Neural cell (in vitro differentiated cells): ENCODE results near the gene IQCH. TPM values are rescaled to one million over a fixed set of nuclear protein-coding genes. Genes with fewer than 3 reads are reported as not detected.

Source experiments
- H2AFZ ChIP-seq: fragments of 200-600, 300-800 bp; sonication (generic), shearing (Covaris generic); 2 replicates; pipeline ENCODE4 v1.6.0; 2014; ENCODE audit warnings: low read depth, mild to moderate bottlenecking, antibody characterized with exemption, low read length, moderate library complexity
- H3F3A ChIP-seq: fragments of 200-600 bp; shearing (Covaris generic); 2 replicates; pipeline ENCODE4 v1.6.1; 2016; ENCODE audit warnings: mild to moderate bottlenecking, moderate library complexity, mixed read lengths, antibody characterized with exemption, low read length; ENCODE audit not compliant: insufficient read depth, poor library complexity, severe bottlenecking
- H3K27ac ChIP-seq: fragments of 200-600, 300-800 bp; sonication (generic), shearing (Covaris generic); 2 replicates; pipeline ENCODE4 v1.5.1; 2014; ENCODE audit warnings: mild to moderate bottlenecking, low read length, moderate library complexity
- H3K27me3 ChIP-seq: fragments of 300-800, 200-600 bp; sonication (generic), shearing (Covaris generic); 2 replicates; pipeline ENCODE4 v1.6.0; 2014; ENCODE audit warnings: mild to moderate bottlenecking, low read depth, low read length, moderate library complexity; ENCODE audit not compliant: insufficient read depth
- H3K36me3 ChIP-seq: fragments of 300-800, 200-600 bp; sonication (generic), shearing (Covaris generic); 2 replicates; pipeline ENCODE4 v1.5.1; 2014; ENCODE audit warnings: mild to moderate bottlenecking, antibody characterized with exemption, low read length, moderate library complexity; ENCODE audit not compliant: insufficient read depth
- H3K4me2 ChIP-seq: fragments of 300-800, 200-600 bp; sonication (generic), shearing (Covaris generic); 2 replicates; pipeline ENCODE4 v1.6.0; 2014; ENCODE audit warnings: mild to moderate bottlenecking, low read length
- H3K4me3 ChIP-seq: fragments of 300-800, 200-600 bp; sonication (generic), shearing (Covaris generic); 2 replicates; pipeline ENCODE4 v1.5.1; 2014; ENCODE audit warnings: mild to moderate bottlenecking, low read length, moderate library complexity
- H3K79me2 ChIP-seq: fragments of 200-600 bp; shearing (Covaris generic); replicated peaks from 2 replicates; pipeline ENCODE4 v1.6.0; 2014; ENCODE audit warnings: mild to moderate bottlenecking, low read length, moderate library complexity; ENCODE audit not compliant: insufficient read depth
- H3K9ac ChIP-seq: fragments of 300-800, 200-600 bp; sonication (generic), shearing (Covaris generic); 2 replicates; pipeline ENCODE4 v1.6.1; 2016; ENCODE audit warnings: mild to moderate bottlenecking, low read length, mixed read lengths
- H3K9me2 ChIP-seq: fragments of 200-600 bp; shearing (Covaris generic); 2 replicates; pipeline ENCODE4 v1.6.1; 2016; ENCODE audit warnings: mild to moderate bottlenecking, low read length, mixed read lengths; ENCODE audit not compliant: insufficient read depth
- H3K9me3 ChIP-seq: fragments of 200-600, 300-800 bp; sonication (generic), shearing (Covaris generic); 2 replicates; pipeline ENCODE4 v1.6.1; 2016; ENCODE audit warnings: mild to moderate bottlenecking, mixed run types, low read length, moderate library complexity, mixed read lengths
- H4K20me1 ChIP-seq: fragments of 200-600 bp; shearing (Covaris generic); 2 replicates; pipeline ENCODE4 v1.6.1; 2016; ENCODE audit warnings: mild to moderate bottlenecking, mixed run types; ENCODE audit not compliant: insufficient read depth
- EP300 ChIP-seq: fragments of 450-650 bp; conservative IDR thresholded peaks from 2 replicates; pipeline ENCODE4 v1.6.1; 2014; ENCODE audit warnings: antibody characterized with exemption, mild to moderate bottlenecking, moderate library complexity; ENCODE audit not compliant: poor library complexity, severe bottlenecking
- EZH2 ChIP-seq: fragments of 200-600, 300-800 bp; shearing (Covaris generic), sonication (generic); IDR thresholded peaks from 2 replicates; pipeline ENCODE4 v1.6.1; 2014; ENCODE audit warnings: antibody characterized with exemption, low read length, borderline replicate concordance, mild to moderate bottlenecking; ENCODE audit not compliant: insufficient read depth, poor library complexity, severe bottlenecking
- MXI1 ChIP-seq: fragments of 450-650 bp; conservative IDR thresholded peaks from 2 replicates; pipeline ENCODE4 v1.6.1; 2014; ENCODE audit warnings: antibody characterized with exemption, mild to moderate bottlenecking; ENCODE audit not compliant: poor library complexity, severe bottlenecking
- POLR2AphosphoS5 ChIP-seq: IDR thresholded peaks from 2 replicates; pipeline ENCODE4 v1.6.1; 2012
- RAD21 ChIP-seq: fragments of 450-650 bp; conservative IDR thresholded peaks from 2 replicates; pipeline ENCODE4 v1.6.1; 2014; ENCODE audit warnings: antibody characterized with exemption, mild to moderate bottlenecking, moderate library complexity
- REST ChIP-seq: IDR thresholded peaks from 2 replicates; pipeline ENCODE4 v1.6.1; 2012; ENCODE audit warnings: borderline replicate concordance
- SMC3 ChIP-seq: fragments of 450-650 bp; conservative IDR thresholded peaks from 2 replicates; pipeline ENCODE4 v1.6.1; 2014; ENCODE audit warnings: antibody characterized with exemption, mild to moderate bottlenecking, moderate library complexity; ENCODE audit not compliant: poor library complexity
- TAF1 ChIP-seq: IDR thresholded peaks from 2 replicates; pipeline ENCODE4 v1.6.1; 2012; ENCODE audit warnings: low read depth
- polyA plus RNA-seq: library from polyadenylated mRNA; depleted of rRNA; stranded (reverse); fragments of >200 nt; gene quantifications from 2 replicates; pipeline ENCODE4 v1.2.3, GENCODE V29; 2014
- TF ChIP-seq, protein P1 (sequence below): fragments of 450-650 bp; IDR thresholded peaks from 2 replicates; pipeline ENCODE4 v1.5.1; 2014; ENCODE audit warnings: antibody characterized with exemption, mild to moderate bottlenecking, moderate library complexity; ENCODE audit not compliant: poor library complexity, severe bottlenecking

Gene IQCH
- polyA plus RNA-seq, 1 donor from 2014 or later: 2.8 TPM

GRCh38 chr15:67381416-67382045, 126.9 kb downstream of the IQCH start:
- Histone ChIP-seq H3K9me3 (no peaks in the 10 kb centered on the region), H3K9me2 (no peaks in the 10 kb centered on the region), H3K9ac (no peak overlapping the region), H3K79me2 (no peaks in the 10 kb centered on the region), H3K27ac (peak overlapping the region; percentile 29), H4K20me1 (no peaks in the 10 kb centered on the region), H2AFZ (no peak overlapping the region), H3K4me3 (no peak overlapping the region), H3K27me3 (no peaks in the 10 kb centered on the region), H3F3A (no peaks in the 10 kb centered on the region), H3K4me2 (no peak overlapping the region), H3K36me3 (no peaks in the 10 kb centered on the region)
- TF ChIP-seq MXI1 (no peak), RAD21 (no peak), EZH2 (no peak), POLR2AphosphoS5 (no peak), REST (no peak), EP300 (no peak), SMC3 (no peak)
- TF ChIP-seq, protein P1, sequence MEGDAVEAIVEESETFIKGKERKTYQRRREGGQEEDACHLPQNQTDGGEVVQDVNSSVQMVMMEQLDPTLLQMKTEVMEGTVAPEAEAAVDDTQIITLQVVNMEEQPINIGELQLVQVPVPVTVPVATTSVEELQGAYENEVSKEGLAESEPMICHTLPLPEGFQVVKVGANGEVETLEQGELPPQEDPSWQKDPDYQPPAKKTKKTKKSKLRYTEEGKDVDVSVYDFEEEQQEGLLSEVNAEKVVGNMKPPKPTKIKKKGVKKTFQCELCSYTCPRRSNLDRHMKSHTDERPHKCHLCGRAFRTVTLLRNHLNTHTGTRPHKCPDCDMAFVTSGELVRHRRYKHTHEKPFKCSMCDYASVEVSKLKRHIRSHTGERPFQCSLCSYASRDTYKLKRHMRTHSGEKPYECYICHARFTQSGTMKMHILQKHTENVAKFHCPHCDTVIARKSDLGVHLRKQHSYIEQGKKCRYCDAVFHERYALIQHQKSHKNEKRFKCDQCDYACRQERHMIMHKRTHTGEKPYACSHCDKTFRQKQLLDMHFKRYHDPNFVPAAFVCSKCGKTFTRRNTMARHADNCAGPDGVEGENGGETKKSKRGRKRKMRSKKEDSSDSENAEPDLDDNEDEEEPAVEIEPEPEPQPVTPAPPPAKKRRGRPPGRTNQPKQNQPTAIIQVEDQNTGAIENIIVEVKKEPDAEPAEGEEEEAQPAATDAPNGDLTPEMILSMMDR: no peak

- Histone ChIP-seq H3K27me3 (no peaks in the 10 kb centered on the region), H3K4me2 (no peak overlapping the region), H3K9ac (no peak overlapping the region), H2AFZ (no peak overlapping the region), H3K36me3 (no peaks in the 10 kb centered on the region), H3K9me2 (no peaks in the 10 kb centered on the region), H3K27ac (no peak overlapping the region), H3K4me3 (no peak overlapping the region), H4K20me1 (no peaks in the 10 kb centered on the region), H3F3A (no peaks in the 10 kb centered on the region), H3K9me3 (no peaks in the 10 kb centered on the region), H3K79me2 (no peaks in the 10 kb centered on the region)
- TF ChIP-seq EP300 (no peak), MXI1 (no peak), SMC3 (no peak), RAD21 (no peak), TAF1 (no peak), REST (no peak)
- TF ChIP-seq, protein P1: no peak
Observed at GRCh38 chr15:67382723-67383122, 128.1 kb downstream of the IQCH start.
